Loucy (cell line): ENCODE results near the gene C1QTNF5.

Experiments used
- EZH2phosphoT487 ChIP-seq: fragments of 200-600 bp; IDR thresholded peaks from 2 replicates; pipeline ENCODE4 v1.6.1; 2018; ENCODE audit warnings: antibody characterized with exemption, mild to moderate bottlenecking, moderate library complexity, borderline replicate concordance
- TF ChIP-seq, protein P1 (sequence below): fragments of 200-600 bp; sonication (generic); conservative IDR thresholded peaks from 2 replicates; pipeline ENCODE4 v1.5.1; 2014; ENCODE audit warnings: mild to moderate bottlenecking, antibody characterized with exemption, low read length

DNA sequence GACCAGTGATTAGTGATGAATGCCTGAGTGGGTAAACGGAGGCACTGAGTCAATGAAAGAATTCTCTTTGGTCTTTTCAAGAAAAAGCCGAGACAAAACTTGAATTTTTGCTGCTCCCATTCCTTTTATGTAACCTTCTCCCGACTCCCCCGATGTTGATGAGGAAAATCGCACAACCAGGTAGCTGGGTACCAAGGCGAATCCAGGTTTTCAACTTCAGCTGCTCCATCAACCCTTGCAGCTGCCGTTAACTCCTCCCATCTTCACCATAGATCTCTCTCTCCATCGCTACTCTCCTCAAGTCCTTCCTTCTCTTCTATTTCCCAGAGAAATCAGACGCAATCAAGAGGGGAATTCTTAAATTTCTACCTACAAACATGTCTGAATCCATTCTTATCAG is 41.4 kb upstream of the C1QTNF5 start:
- TF ChIP-seq, protein P1, sequence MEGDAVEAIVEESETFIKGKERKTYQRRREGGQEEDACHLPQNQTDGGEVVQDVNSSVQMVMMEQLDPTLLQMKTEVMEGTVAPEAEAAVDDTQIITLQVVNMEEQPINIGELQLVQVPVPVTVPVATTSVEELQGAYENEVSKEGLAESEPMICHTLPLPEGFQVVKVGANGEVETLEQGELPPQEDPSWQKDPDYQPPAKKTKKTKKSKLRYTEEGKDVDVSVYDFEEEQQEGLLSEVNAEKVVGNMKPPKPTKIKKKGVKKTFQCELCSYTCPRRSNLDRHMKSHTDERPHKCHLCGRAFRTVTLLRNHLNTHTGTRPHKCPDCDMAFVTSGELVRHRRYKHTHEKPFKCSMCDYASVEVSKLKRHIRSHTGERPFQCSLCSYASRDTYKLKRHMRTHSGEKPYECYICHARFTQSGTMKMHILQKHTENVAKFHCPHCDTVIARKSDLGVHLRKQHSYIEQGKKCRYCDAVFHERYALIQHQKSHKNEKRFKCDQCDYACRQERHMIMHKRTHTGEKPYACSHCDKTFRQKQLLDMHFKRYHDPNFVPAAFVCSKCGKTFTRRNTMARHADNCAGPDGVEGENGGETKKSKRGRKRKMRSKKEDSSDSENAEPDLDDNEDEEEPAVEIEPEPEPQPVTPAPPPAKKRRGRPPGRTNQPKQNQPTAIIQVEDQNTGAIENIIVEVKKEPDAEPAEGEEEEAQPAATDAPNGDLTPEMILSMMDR = no peak
- TF ChIP-seq EZH2phosphoT487 = no peak
